ENCODE data around the gene TCF21.

GRCh38 chr6:133856911-133857310 lies 32.0 kb upstream of the TCF21 start:
- TF ChIP-seq EZH2 (IDR thresholded peaks at IDR 0.05; ENCODE audit: low read depth) (no peak), CTCF (conservative IDR thresholded peaks at IDR 0.05) (no peak)
